ENCODE data around the gene PPP2R3A.

PPP2R3A gene

DNA sequence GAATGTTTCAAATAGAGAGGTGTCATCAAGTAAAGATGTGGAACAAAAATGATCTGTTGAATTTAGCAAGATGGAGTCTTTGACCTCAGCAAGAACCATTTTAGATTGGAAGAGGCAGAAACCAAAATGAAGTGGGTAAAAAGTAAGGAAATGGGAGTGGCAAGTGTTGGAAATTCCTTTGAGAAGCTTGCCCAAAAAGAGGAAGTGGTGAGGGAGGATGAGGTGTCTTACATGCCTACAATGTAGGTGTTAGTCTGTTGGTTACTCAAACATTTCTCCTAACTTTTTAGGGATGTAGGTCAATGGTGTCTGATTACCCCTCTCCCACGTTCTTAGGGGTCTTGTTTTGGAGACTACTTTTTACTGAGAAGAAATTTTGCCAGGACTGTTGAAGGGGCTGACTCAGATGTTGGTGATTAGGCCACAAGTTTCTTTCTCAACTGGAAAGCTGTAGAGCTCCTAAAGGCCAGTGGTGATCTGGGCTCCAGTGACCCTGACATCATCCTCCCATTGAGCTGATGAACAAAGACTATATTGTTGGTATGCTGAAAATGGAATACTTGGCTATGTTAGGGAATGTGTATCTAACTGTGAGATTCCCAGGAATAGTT lies 5.1 kb downstream of the PPP2R3A start:
- no peak for DNase-seq

DNA sequence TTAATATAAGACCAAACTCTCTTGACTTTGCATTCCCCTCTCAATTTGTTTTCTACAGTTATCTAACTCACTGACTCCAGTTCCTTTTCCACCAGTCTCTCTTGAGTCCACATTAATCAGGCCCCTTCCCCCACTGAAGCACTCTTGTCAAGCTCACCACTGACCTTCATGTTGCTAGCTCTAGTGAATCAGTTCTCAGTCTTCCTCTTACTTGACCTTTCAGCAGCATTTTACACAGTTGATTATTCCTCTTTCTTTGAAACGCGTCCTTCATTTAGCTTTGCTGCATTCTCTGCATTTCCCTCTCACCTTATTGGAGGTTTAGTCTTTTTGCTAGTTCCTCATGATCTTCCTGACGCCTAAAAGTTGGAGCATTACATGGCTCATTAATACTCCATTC lies 8.3 kb downstream of the PPP2R3A start:
- no peak for DNase-seq

DNA sequence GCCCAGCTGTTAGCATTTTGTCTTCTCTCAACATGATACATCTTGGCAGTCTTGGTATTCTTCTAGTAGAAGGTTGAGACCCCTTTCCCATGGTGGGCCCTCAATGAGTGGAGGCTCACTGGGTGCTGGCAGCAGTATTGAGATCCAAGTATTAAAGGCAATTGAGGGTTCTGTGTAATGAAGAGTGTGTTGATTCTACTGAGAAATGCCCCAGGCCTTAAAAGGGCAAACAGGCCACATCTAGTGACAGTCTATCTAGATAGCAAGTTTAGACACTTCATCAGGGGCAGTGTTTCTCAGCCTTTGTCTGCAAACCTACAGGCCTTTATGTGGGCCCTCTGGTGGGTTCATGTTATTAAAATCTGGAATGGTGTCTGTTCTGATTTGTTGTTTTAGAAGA lies 9.5 kb downstream of the PPP2R3A start:
- no peak for DNase-seq

DNA sequence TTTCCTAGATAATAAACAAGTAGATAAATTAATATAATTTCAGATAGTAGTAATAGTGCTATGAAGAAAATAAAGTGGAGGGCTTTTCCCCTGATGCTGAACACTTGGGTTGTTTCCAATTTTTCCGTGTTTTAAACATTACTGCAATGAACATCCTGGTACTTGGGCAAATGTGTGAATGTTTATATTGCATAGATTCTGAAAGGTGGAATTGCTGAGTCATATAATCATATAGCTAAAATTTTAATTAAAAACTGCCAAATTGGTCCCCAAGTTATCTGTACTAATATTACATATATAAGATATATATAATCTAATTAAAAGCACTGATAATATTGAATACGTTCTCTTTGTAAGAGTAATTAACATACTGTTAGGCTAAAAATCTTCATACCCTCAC lies 10.0 kb downstream of the PPP2R3A start:
- no peak for DNase-seq

DNA sequence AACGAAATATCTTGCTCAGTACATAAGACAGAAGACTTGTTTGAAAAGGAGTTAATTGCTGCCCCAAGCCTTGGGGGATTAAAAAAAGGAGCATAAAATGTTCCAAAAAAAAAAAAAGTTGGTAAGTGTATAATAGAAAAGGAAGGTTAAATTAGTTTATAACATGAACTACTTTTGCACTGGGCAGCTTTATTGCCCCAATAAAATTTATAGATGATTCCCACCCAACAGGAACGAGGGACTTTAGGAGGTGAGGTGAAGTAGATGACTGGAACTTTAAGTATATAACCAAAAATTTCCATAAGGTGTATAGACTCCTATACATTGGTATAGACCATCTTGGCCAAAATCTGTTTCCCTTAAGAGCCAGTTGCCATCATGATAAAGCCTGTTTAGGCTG lies 14.8 kb downstream of the PPP2R3A start:
- DNase-seq, result no peak

DNA sequence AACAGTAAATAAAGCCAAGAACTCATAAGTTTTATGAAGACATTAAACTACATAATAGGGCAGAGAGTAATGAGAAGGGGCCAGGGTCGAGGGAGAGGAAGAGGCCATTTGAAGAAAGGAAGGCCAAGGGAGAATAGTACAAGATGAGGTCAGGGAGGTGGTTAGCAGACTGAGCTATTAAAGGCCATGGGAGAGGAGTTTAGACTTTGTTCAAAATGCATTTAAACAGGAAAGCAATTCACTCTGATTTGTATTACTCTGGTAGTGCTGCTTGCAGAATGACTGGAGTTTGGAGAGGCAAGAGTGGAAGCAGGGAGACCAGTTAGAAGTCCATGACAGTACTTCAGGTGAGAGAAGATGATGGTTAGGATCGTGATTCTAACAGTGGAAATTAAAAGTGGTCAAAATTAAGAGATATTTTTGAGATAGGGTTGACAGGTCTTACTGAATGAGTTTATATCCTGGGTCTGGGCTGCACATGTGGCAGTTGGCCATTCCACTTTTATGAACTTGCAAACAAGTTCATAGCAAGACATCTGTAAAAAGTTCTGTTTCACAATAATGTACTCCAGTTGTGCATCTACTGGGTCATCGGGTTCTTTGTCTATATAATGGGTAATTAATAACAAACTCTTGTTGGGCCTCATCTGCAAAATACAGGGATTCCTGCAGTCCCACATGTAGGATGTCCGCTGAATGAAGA lies 16.3 kb downstream of the PPP2R3A start:
- DNase-seq, result no peak

DNA sequence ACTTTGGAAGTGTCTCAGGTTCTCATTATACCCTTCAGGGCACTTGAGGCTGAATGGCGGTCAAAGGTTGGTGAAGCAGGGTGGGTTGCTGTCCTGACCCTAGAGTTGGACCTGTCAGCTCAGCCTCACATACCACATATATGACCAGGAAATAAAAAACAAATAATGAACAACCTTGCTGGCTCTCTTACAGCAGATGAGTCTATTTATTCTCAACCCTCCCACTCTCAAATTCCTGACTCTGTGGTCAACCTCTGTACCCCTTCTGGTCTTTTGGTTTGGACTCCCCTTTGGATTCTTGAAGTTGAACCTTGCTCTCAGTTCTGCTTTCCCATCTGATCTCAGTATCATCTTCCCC lies 16.9 kb downstream of the PPP2R3A start:
- no peak for DNase-seq

DNA sequence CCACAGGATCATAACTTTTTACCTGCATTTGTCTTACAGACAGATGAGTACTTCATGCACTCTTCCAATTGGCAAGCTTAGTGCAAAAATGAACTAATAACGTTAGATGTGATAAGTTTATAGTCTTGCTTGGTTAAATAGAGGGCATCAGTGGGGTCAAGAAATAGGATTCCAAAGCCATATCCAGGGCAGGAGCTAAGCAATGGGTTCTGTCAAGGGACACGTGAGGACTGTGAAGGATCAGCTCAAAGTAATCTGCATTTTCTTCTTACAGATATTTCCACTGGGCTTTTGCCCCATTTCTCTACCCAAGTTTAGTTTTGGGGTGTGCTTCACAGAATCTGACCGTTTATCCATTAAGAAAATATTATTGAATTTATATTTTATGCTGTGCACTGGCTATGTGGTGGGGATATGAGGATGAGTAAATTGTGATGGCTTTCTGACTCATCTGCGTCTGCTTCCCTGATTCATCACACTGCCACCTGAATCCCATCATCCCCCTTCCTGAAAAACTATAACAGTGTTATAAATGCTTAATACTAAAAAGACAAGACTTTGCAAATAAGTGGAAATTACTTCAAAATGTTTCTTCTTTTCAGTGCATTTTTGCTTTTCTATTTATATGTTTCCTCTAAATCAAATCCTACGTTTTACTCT lies 17.5 kb downstream of the PPP2R3A start:
- no peak for DNase-seq

DNA sequence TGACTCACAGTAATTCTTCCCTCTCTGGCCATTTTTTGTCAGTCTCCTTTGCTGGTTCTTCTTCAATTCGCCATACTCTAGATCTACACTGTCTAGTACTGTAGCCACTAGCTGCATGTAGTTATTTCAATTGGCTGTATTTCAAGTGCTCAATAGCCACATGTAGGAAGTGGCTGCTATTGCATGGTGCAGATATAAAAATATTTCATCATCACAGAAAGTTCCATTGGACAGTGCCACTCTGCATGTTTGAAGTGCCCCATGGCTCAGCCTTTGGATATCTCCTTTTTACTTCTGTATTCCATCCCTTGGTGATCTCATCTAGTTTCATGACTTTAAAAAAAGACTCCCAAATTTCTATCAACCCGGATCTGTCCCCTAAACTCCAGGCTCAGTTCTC lies 22.1 kb downstream of the PPP2R3A start:
- no peak for DNase-seq

DNA sequence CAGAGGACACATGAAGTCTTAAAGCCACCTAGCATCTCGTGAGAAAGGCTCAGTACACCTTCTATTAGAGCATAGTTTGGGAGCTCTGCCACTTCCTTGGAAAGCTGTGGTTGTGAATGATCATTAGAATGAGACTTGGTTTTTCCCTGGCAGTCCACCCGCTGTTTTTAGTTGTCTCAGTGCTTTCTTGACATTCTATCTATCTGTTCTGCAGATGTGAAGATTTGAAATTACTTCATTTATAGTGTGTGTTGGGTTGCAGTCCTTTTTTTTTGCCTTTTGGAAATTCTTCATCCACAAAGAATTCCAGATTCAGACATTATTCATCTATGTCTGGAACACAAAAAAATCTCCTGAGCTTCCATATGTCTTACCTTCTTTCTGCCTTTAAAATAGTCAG lies 23.7 kb downstream of the PPP2R3A start:
- no peak for DNase-seq

DNA sequence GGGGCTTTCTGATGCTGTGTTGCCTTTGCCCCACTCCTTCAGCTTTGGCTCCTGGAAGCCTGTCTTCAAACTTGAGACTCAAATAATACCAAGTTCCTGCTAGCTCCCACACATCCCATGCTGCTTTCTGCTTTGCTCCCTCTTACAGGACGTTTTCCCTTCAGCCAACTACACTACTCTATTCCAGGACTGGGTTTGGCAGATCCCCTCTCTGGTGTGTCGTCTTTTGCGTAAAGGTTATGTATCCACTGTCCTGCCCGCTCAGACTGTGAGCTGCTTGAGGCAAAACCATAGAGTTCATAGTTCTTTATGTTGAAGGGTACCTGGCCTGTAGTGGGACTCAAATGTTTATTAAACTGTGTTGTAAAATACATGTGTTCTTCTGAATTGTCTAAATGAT lies 25.4 kb downstream of the PPP2R3A start:
- no peak for DNase-seq

DNA sequence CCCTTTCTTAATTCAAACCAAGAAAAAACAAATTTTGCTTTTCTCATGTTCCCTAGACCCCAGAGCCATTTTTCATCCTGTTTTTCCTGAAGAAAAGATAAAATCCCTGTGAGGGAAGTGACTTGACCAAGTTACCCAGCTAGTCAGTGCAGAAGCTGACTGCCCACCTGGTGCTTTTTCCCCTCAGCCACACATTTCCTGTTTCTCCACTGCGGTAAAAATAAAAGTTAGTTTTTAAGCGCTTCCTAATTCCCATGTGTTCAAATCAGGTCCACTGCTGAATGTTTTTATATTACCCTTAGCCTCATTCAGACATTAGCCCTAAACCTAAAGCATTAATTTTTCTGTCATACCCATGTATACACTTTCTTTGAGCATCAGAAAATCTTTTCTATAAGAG lies 26.1 kb downstream of the PPP2R3A start:
- no peak for DNase-seq

DNA sequence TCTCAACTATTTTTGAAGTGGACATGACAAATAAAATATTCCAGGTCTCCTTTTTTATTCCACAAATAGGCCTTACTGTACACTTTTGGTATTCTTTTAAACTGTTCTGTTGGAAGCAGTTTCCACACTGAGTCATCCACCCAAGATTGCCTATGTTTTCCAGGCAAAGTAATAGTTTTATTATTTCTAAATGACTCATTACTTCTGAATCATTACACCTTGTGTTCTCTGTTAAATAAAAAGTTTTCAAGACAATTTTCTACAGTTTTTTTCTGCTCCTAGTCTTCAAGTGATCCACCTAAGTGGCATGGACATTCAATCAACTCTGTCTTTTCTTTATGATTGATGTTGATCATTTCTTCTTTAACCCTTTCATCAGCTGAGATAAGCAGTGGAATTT lies 26.5 kb downstream of the PPP2R3A start:
- DNase-seq, result no peak

DNA sequence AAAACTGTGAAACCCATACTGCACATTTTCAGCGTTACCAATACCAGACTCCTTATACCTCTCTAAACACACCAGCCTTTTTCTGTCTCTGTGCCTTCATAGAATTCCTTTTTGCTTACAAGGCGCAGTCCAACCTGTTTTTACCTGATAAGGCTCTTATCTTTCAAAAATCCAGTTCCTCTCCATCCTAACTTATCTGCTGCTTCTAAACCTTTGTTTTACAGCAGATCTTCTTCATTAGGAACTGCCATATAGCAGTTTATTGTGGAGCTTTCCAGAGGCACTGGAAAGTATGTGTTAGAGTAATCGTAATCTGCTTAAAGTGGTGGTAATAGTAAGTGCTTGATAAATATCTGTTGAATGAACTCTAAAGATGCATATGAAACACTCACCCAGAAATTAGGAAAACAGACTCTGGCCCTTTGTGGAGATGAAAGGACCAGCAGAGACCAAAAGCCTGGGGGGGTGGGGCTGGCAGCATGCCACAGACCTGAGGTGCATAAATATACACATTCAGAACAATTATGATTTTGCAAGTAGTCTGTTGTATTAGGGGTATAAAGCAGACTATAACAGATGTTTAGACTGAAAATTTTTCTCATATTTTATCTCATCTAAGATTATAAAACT lies 29.3 kb downstream of the PPP2R3A start:
- DNase-seq, result no peak

DNA sequence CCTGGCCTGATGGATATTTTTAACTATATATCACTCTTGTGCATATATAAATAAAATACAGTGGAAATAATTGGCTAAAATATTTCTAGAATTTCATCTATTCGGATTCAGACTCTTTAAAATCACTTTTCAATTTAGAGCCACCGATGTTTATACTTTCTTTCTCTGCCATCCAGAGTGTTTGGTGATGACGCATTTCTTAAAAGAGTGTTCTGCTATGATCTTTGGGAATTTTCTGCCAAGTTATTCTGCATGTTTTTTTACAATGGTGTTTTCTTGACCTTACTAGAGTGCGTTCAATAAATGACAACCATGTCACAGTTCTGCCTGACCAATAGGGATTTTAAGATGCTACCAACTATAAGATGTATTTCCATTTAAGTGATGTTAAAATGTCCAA lies 30.2 kb downstream of the PPP2R3A start:
- DNase-seq, result no peak

DNA sequence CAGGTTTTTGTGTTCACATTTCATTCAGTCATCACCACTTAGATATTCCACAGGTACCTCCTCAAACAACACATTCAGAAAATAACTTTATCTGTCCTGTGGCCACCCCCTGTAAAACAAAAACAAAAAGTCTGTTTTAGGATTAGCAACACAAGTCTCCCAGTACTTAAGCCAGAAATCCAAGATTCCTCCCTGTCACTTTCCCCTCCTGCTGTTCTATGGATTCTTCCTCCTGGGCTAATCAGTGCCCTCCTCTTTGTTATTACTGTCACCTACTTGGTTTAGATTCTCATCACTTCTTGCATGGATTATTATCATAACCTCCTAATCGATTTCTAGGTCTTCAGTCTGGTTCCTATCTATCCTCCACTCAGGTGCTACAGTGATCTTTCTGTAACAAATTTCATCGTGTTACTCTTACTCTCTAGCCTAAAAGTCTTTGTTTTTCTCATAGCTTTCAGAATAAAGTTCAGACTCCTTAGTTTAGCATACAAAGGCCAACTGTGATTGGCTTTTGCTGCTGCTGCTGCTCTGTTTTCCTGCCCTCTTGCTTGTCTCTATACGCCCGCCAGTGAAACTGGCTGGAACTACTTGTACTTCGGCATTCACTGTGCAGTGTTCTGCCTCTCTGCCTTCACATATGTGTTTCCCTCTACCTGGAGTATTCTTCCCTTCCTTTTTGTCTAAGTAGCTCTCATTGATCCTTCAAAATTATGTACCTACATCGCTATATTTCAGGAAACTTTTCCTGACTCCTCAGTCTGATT lies 32.2 kb downstream of the PPP2R3A start:
- DNase-seq, result no peak

DNA sequence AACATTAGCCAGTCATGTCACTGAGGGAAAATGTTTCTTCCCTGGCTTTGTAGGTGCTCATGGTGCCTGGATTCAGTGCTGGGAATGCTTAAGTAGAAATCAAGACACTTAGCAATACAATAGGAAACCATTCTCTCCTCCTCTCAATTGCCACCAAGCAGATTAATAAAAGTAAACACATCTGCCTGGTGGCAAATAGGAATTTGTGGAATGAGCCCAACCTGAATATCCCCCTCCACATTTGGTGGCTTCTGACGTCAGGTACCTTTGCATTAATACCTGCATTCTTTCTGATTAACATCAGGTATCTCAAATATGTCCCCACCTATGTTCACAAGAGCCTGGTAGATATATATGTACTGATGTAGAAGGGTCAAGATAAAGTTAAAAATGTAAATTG lies 42.7 kb downstream of the PPP2R3A start:
- no peak for DNase-seq

DNA sequence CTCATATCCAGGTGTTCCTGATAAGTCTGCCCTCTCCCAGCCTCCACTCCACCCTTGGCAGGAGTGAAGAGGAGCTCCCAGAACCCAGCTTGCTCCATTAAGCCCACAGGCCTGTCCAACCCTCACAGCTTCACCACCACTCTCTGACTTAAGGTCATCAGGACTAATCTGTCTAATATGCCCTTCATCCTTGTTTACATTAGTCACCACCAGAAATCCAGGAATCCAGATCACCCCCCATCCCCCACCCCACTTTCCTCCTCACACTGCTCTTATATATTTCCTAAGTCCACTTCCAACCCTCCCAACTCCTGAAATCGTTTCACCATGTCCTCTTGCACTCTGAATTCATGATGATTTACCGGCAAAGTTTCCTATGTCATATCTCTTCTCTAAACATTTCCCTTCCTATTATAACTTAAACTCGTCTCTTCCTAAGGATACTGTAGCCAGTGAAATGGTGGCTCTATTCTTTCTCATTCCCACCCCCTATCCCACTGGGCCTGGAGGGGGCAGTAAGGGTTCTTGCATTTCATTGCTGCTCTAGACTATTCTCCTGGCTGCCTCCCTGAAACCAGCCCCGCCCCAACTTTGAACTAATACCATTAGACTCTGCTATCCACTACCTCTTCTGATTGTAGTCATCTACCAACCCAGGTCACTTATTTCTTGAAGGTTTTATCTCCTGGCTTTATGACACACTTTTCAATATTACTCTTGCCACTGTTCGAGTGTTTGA lies 43.4 kb downstream of the PPP2R3A start:
- no peak for DNase-seq

DNA sequence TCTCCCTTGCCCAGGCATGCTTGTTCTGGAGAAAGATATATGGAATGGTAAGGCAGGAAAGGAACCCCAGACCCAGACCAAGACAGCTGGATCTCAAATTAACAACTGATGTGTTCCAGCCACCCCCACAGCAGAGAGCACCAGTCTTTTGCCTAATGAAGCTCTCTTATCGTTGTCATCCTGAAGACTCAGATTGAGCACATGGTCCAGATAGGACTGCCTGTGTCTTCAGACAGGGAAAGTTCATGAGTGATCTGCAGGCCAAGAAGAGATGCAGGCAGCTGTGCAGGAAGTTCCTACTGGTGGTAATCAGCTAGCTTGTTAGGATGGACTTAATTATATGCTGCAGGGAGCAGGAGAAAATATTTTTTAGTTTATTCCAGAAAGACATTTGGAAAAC lies 53.3 kb downstream of the PPP2R3A start:
- DNase-seq, result no peak

DNA sequence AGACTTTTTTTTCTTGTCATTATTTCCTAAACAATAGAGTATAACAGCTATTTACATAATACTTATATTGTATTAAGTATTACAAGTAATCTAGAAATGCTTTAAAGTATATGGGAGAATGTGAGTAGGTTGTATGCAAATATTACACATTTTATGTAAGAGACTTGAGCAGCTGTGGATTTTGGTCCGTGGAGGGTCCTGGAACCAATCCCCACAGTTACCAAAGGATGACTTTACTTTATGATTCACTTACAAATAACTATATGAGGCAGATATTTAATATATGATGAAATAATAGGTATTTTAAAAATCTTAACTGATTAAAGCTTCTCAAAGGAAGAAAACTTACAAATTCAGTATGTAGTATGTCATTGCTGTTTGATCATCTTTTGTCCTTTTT lies 56.3 kb downstream of the PPP2R3A start:
- no peak for DNase-seq

DNA sequence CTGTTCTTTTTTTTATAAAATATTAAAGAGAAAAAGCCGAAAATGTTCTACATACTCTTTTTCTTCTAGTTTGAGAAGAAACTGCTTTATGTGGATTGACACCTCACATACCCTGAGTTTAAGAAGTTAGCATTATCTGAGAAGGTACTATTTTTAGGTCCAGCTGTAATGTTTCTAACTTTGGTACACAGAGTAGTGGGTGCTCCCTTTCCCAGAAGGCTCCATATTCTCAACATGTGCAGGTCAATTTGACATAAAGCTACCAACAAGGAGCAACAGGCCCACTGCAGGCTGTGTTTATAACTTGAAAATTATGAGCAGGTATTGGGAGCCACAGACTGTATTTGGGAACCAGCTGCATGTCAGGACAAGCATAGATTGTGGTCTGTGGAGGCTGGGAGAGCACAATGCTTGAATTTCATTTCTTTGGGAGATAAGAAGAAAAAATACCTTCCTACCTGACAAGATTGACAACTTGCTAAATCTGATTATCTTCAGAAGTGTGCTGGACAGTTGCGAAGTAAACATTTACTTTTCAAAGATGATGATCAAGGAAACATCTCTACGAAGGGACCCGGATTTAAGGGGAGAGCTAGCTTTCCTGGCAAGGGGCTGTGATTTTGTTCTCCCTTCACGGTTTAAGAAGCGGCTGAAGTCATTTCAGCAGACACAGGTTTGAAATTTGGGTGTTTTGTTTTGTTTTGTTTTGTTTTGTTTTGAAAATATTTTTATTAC lies 57.2 kb downstream of the PPP2R3A start:
- DNase-seq, result no peak

All from activated CD4-positive, alpha-beta T cell treated with anti-CD3 and anti-CD28 coated beads, Interleukin-2, amount 50 U/mL, for 48 hours (primary cell).